ENCODE results near the gene PCSK6. TPM values are rescaled to one million over a fixed set of nuclear protein-coding genes. Genes with fewer than 3 reads are reported as not detected.

PCSK6 gene
- total RNA-seq, 1 donor from 2014 or later = 1.3 TPM

GRCh38 chr15:101346928-101347327 lies 142.6 kb downstream of the PCSK6 start:
- Histone ChIP-seq H3K9me3 (ENCODE audit: insufficient read depth, low read depth, low read length) (no peaks in the 10 kb centered on the region), H3K4me1 (ENCODE audit: insufficient read depth, low read length) (no peaks in the 10 kb centered on the region), H4K20me1 (ENCODE audit: insufficient read depth, low read length) (no peaks in the 10 kb centered on the region), H3K9ac (ENCODE audit: low read length) (no peak overlapping the region), H3K27me3 (ENCODE audit: insufficient read depth, low read length) (peaks cover 3% of the 10 kb centered on the region), H2AFZ (ENCODE audit: low read depth, low read length) (no peak overlapping the region), H3K79me2 (ENCODE audit: insufficient read depth, low read length) (no peaks in the 10 kb centered on the region), H3K27ac (ENCODE audit: low read depth, low read length) (no peak overlapping the region), H3K4me3 (ENCODE audit: insufficient read depth, low read depth, low read length) (no peak overlapping the region), H3K4me2 (ENCODE audit: low read length) (no peak overlapping the region), H3K36me3 (ENCODE audit: insufficient read depth, low read length) (no peaks in the 10 kb centered on the region)
- Mint-ChIP-seq H3K36me3 (ENCODE audit: low read depth, unreplicated experiment) (no peaks in the 10 kb centered on the region), H3K27me3 (ENCODE audit: low read depth, unreplicated experiment) (peaks cover 28% of the 10 kb centered on the region), H3K4me3 (ENCODE audit: unreplicated experiment) (no peak overlapping the region), H3K27ac (ENCODE audit: unreplicated experiment) (no peak overlapping the region), H3K4me1 (ENCODE audit: low read depth, unreplicated experiment) (no peaks in the 10 kb centered on the region), H3K9me3 (ENCODE audit: unreplicated experiment) (no peaks in the 10 kb centered on the region)
- no peak for FAIRE-seq
- DNase-seq (ENCODE audit: low read depth) = no peak
- TF ChIP-seq EZH2 (IDR thresholded peaks at IDR 0.05; ENCODE audit: insufficient read depth, low read length) (no peak), CTCF (IDR thresholded peaks at IDR 0.05; ENCODE audit: insufficient read depth, low read depth, low read length) (no peak)

- Histone ChIP-seq H3K9me3 (ENCODE audit: insufficient read depth, low read depth, low read length) (no peaks in the 10 kb centered on the region), H3K79me2 (ENCODE audit: insufficient read depth, low read length) (no peaks in the 10 kb centered on the region), H3K4me3 (ENCODE audit: insufficient read depth, low read depth, low read length) (no peak overlapping the region), H4K20me1 (ENCODE audit: insufficient read depth, low read length) (no peaks in the 10 kb centered on the region), H3K27me3 (ENCODE audit: insufficient read depth, low read length) (peaks cover 3% of the 10 kb centered on the region), H2AFZ (ENCODE audit: low read depth, low read length) (no peak overlapping the region), H3K4me1 (ENCODE audit: insufficient read depth, low read length) (no peaks in the 10 kb centered on the region), H3K36me3 (ENCODE audit: insufficient read depth, low read length) (no peaks in the 10 kb centered on the region), H3K27ac (ENCODE audit: low read depth, low read length) (no peak overlapping the region), H3K4me2 (ENCODE audit: low read length) (no peak overlapping the region), H3K9ac (ENCODE audit: low read length) (no peak overlapping the region)
- Mint-ChIP-seq H3K27ac (ENCODE audit: unreplicated experiment) (no peak overlapping the region), H3K4me3 (ENCODE audit: unreplicated experiment) (no peak overlapping the region), H3K9me3 (ENCODE audit: unreplicated experiment) (no peaks in the 10 kb centered on the region), H3K4me1 (ENCODE audit: low read depth, unreplicated experiment) (no peaks in the 10 kb centered on the region), H3K27me3 (ENCODE audit: low read depth, unreplicated experiment) (peaks cover 11% of the 10 kb centered on the region), H3K36me3 (ENCODE audit: low read depth, unreplicated experiment) (no peaks in the 10 kb centered on the region)
- DNase-seq (ENCODE audit: low read depth) (no peak), FAIRE-seq (no peak)
- TF ChIP-seq CTCF (IDR thresholded peaks at IDR 0.05; ENCODE audit: insufficient read depth, low read depth, low read length) (no peak), EZH2 (IDR thresholded peaks at IDR 0.05; ENCODE audit: insufficient read depth, low read length) (no peak)
Measured at GRCh38 chr15:101342056-101342455, 147.5 kb downstream of the PCSK6 start.

GRCh38 chr15:101338502-101339057 lies 150.9 kb downstream of the PCSK6 start:
- Histone ChIP-seq H3K4me1 (ENCODE audit: insufficient read depth, low read length) (no peaks in the 10 kb centered on the region), H3K36me3 (ENCODE audit: insufficient read depth, low read length) (no peaks in the 10 kb centered on the region), H3K27ac (ENCODE audit: low read depth, low read length) (no peak overlapping the region), H4K20me1 (ENCODE audit: insufficient read depth, low read length) (no peaks in the 10 kb centered on the region), H3K4me3 (ENCODE audit: insufficient read depth, low read depth, low read length) (no peak overlapping the region), H3K4me2 (ENCODE audit: low read length) (no peak overlapping the region), H3K79me2 (ENCODE audit: insufficient read depth, low read length) (no peaks in the 10 kb centered on the region), H3K9ac (ENCODE audit: low read length) (no peak overlapping the region), H2AFZ (ENCODE audit: low read depth, low read length) (no peak overlapping the region), H3K27me3 (ENCODE audit: insufficient read depth, low read length) (no peaks in the 10 kb centered on the region), H3K9me3 (ENCODE audit: insufficient read depth, low read depth, low read length) (peaks cover 3% of the 10 kb centered on the region)
- FAIRE-seq = no peak
- no peaks in the 10 kb centered on the region for H3K4me1 Mint-ChIP-seq (ENCODE audit: low read depth, unreplicated experiment)
- H3K4me3 Mint-ChIP-seq (ENCODE audit: unreplicated experiment) = no peak overlapping the region
- peaks cover 4% of the 10 kb centered on the region for H3K9me3 Mint-ChIP-seq (ENCODE audit: unreplicated experiment)
- H3K27ac Mint-ChIP-seq (ENCODE audit: unreplicated experiment) = no peak overlapping the region
- peaks cover 2% of the 10 kb centered on the region for H3K27me3 Mint-ChIP-seq (ENCODE audit: low read depth, unreplicated experiment)
- H3K36me3 Mint-ChIP-seq (ENCODE audit: low read depth, unreplicated experiment) = no peaks in the 10 kb centered on the region
- DNase-seq (ENCODE audit: low read depth) = no peak
- no peak for TF ChIP-seq EZH2 (IDR thresholded peaks at IDR 0.05; ENCODE audit: insufficient read depth, low read length)
- no peak for TF ChIP-seq CTCF (IDR thresholded peaks at IDR 0.05; ENCODE audit: insufficient read depth, low read depth, low read length)
